AG04449 (cell line): ENCODE measurements around the gene TTLL7.
"Not testable (repeated sequence)": the region's sequence is repeated elsewhere in the genome, so short reads cannot be mapped to it uniquely, and the experiment has no call there.

Experiments
- CTCF ChIA-PET: fragments of 350-600 bp; formaldehyde crosslinking; extraction: SDS; loops from one replicate; lab custom pipeline; 2021; ENCODE audit warnings: antibody characterized with exemption; lab: Yijun Ruan, JAX
- POLR2A ChIA-PET: fragments of 400-600, 350-600 bp; formaldehyde crosslinking; extraction: SDS; loops from one replicate; lab custom pipeline; 2020; ENCODE audit warnings: antibody characterized with exemption, inconsistent platforms; lab: Yijun Ruan, JAX
- DNase-seq: peaks from one replicate; pipeline ENCODE4 v3.0.0-alpha.2; 2010; ENCODE audit warnings: low read depth, low spot score
- H3K4me3 ChIP-seq: 2 replicates; pipeline ENCODE4 v1.5.1; 2011; ENCODE audit warnings: low read depth, mild to moderate bottlenecking, control low read depth, low read length
- TF ChIP-seq, protein P1 (sequence below): IDR thresholded peaks from one replicate; pipeline ENCODE4 v1.5.1; 2011; ENCODE audit warnings: mild to moderate bottlenecking, moderate library complexity, low read length, control low read depth, inconsistent platforms; ENCODE audit not compliant: insufficient read depth; ENCODE audit errors: missing control alignments

TTLL7 gene

DNA sequence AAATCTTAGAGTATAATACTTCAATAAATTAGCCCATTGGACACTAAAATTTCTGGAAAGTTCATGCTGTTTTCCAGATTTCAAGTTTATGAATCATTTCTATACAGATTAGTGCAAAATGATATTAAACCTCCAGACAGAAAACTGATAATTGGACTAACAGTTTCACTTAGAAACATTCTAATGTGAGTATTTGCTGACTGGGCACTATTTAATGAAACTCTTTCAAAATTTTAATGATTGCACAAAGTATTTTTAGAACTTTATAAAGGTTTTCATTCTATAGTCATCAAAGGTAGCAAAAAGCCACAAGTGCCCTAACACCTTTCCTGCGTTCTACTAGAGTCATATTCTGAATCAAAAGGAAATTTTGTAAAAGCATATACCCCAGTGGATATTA, 81.0 kb downstream of the TTLL7 start:
- POLR2A ChIA-PET: no interaction called here
- DNase-seq: no peak
- CTCF ChIA-PET: interaction anchor here (0.9 to 2.3 kb wide), 4 partner anchors 11 to 840 kb away, joined by 3 to 8 read pairs (median 3); partner anchors contain the start of gene PRKACB
- TF ChIP-seq, protein P1, sequence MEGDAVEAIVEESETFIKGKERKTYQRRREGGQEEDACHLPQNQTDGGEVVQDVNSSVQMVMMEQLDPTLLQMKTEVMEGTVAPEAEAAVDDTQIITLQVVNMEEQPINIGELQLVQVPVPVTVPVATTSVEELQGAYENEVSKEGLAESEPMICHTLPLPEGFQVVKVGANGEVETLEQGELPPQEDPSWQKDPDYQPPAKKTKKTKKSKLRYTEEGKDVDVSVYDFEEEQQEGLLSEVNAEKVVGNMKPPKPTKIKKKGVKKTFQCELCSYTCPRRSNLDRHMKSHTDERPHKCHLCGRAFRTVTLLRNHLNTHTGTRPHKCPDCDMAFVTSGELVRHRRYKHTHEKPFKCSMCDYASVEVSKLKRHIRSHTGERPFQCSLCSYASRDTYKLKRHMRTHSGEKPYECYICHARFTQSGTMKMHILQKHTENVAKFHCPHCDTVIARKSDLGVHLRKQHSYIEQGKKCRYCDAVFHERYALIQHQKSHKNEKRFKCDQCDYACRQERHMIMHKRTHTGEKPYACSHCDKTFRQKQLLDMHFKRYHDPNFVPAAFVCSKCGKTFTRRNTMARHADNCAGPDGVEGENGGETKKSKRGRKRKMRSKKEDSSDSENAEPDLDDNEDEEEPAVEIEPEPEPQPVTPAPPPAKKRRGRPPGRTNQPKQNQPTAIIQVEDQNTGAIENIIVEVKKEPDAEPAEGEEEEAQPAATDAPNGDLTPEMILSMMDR: no peak
- H3K4me3 ChIP-seq: no peak overlapping the region

DNA sequence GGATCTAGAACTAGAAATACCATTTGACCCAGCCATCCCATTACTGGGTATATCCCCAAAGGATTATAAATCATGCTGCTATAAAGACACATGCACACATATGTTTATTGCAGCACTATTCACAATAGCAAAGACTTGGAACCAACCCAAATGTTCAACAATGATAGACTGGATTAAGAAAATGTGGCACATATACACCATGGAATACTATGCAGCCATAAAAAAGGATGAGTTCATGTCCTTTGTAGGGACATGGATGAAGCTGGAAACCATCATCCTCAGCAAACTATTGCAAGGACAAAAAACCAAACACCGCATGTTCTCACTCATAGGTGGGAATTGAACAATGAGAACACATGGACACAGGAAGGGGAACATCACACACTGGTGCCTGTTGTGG, 82.8 kb downstream of the TTLL7 start:
- CTCF ChIA-PET: interaction anchor here (1.4 kb wide), 1 partner anchor 16 kb away, joined by 4 read pairs; no protein-coding TSS in a partner anchor
- H3K4me3 ChIP-seq, POLR2A ChIA-PET, DNase-seq: not testable (repeated sequence)

DNA sequence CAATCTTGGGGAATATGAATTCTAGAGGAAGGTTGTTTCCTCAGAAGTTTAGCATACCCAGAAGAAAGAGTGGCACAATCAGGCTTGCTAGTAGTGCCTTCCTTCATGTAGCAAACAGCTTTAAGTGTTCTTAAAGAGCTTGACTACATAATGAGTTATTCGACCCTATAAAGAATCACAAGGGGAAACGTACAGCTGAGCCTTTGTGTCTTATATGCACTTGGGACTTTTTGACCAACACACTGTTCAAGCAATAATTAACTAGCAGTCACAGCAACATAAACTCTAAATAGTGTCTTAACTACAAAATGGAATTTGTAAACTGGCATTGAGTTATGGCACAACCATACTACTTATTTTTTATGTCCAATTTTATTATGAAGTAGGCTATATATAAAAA, 86.1 kb downstream of the TTLL7 start:
- no peak for DNase-seq
- TF ChIP-seq, protein P1: no peak
- ChIA-PET CTCF (interaction anchor here (1.0 to 1.9 kb wide), 5 partner anchors 8 to 210 kb away, joined by 3 to 9 read pairs (median 6); no protein-coding TSS in a partner anchor), POLR2A (interaction anchor here (0.7 kb wide), 1 partner anchor 500 kb away, joined by 3 read pairs; no protein-coding TSS in a partner anchor)
- H3K4me3 ChIP-seq: no peak overlapping the region

DNA sequence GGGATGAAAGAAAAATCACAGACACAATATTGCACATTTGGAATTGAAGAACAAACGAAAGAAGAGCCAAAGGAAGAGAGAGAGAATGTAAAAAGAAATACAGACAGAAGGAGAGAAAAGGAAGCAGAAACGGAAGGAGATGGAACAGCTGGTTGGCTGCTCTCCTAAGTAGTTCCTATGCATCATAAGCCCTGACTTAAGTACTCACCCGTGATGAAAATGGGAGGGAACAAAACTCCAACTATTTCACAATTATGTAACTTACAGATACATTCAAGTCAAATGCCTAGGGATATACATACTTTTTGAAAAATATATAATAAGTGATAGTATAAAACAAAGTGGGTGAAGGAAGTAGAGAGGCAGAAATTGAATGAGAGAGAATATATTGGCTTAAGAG, 88.5 kb downstream of the TTLL7 start:
- CTCF ChIA-PET: interaction anchor here (0.8 to 1.3 kb wide), 4 partner anchors 19 to 524 kb away, joined by 3 to 8 read pairs (median 4); no protein-coding TSS in a partner anchor
- POLR2A ChIA-PET: no interaction called here
- TF ChIP-seq, protein P1: no peak
- DNase-seq: no peak
- H3K4me3 ChIP-seq: no peak overlapping the region

DNA sequence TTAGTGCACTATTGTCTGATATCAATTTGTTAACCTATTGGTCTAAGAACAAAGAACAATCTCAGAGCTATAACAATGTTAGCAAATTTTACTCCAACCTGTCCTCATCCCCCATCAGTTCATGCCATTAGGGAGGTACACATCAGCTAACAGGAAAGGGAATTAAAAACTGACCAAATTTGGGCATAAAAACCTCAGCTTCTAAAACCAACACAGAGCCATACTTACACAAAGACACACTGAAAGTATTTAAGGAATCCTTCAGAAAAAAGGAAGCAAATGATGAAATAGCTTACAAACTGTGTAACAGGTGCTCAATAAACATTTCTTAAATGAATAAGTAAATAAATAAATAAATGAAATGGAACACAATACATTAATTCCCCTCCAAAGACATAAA, 89.2 kb downstream of the TTLL7 start:
- H3K4me3 ChIP-seq: no peak overlapping the region
- no peak for DNase-seq
- CTCF ChIA-PET: interaction anchor here (0.8 to 1.6 kb wide), 6 partner anchors 11 to 525 kb away, joined by 3 to 8 read pairs (median 4); no protein-coding TSS in a partner anchor
- POLR2A ChIA-PET: no interaction called here
- TF ChIP-seq, protein P1: no peak

DNA sequence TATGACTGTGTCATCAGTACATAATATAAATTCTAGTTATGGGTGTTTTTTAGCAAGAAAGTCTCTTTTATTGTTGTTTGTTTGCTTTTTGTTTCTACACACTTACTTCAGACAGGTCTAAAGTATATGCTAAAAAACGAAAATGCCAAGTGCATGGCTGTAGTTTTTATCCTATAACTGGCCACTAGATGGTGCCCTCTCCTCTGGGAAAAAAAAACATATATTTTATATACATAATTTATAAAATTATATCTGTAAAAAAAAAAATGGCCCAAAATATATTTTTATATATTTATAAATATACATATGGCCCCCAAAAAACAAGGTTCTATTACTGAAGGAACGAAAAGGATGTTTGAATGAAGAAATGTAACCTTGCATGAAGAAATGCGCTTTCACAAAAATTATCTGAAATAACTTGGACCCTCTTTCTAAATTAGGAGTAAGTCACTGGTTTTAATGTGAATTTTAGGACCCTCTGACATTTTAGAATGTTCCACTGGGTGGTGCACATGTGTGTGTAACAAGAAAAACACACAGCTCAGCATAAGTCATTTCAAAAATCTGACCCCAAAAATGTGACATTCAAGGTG, 93.5 kb downstream of the TTLL7 start:
- H3K4me3 ChIP-seq: no peak overlapping the region
- POLR2A ChIA-PET: no interaction called here
- DNase-seq: no peak
- CTCF ChIA-PET: interaction anchor here (0.5 to 5.9 kb wide), 24 partner anchors 8 to 867 kb away, joined by 3 to 43 read pairs (median 4); partner anchors contain the start of gene PRKACB
- TF ChIP-seq, protein P1: peak; percentile 42
